ENCODE results near the gene MEGF8.

MEGF8 gene

DNA sequence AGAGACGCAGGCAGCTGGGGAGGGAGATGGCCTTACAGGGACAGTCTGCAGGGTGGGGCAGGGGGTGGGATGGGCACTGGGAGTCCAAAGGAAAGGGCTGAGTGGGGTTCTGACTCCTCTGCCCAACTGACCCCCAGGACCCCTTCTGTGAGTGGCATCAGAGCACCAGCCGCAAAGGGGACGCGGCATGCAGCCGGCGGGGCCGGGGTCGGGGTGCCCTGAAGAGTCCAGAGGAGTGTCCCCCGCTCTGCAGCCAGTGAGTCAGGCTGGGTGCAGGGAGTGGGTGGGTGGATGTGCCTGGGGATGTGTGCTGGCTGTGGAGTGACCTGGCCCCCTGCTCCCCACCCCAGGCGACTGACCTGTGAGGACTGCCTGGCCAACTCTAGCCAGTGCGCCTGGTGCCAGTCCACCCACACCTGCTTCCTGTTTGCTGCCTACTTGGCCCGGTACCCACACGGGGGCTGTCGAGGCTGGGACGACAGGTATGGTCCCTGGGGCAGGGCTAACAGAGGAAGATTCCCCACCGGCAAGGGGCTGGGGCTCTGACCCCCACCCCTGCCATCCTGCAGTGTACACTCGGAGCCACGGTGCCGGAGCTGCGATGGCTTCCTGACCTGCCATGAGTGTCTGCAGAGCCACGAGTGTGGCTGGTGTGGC lies 25.8 kb downstream of the MEGF8 start:
- H3K4me3 ChIP-seq (ENCODE audit: low read depth, low read length): no peak overlapping the region
- DNase-seq (ENCODE audit: low read depth): no peak
- TF ChIP-seq, protein P1, sequence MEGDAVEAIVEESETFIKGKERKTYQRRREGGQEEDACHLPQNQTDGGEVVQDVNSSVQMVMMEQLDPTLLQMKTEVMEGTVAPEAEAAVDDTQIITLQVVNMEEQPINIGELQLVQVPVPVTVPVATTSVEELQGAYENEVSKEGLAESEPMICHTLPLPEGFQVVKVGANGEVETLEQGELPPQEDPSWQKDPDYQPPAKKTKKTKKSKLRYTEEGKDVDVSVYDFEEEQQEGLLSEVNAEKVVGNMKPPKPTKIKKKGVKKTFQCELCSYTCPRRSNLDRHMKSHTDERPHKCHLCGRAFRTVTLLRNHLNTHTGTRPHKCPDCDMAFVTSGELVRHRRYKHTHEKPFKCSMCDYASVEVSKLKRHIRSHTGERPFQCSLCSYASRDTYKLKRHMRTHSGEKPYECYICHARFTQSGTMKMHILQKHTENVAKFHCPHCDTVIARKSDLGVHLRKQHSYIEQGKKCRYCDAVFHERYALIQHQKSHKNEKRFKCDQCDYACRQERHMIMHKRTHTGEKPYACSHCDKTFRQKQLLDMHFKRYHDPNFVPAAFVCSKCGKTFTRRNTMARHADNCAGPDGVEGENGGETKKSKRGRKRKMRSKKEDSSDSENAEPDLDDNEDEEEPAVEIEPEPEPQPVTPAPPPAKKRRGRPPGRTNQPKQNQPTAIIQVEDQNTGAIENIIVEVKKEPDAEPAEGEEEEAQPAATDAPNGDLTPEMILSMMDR (IDR thresholded peaks at IDR 0.05; ENCODE audit: low read depth, low read length, missing control alignments): no peak

DNA sequence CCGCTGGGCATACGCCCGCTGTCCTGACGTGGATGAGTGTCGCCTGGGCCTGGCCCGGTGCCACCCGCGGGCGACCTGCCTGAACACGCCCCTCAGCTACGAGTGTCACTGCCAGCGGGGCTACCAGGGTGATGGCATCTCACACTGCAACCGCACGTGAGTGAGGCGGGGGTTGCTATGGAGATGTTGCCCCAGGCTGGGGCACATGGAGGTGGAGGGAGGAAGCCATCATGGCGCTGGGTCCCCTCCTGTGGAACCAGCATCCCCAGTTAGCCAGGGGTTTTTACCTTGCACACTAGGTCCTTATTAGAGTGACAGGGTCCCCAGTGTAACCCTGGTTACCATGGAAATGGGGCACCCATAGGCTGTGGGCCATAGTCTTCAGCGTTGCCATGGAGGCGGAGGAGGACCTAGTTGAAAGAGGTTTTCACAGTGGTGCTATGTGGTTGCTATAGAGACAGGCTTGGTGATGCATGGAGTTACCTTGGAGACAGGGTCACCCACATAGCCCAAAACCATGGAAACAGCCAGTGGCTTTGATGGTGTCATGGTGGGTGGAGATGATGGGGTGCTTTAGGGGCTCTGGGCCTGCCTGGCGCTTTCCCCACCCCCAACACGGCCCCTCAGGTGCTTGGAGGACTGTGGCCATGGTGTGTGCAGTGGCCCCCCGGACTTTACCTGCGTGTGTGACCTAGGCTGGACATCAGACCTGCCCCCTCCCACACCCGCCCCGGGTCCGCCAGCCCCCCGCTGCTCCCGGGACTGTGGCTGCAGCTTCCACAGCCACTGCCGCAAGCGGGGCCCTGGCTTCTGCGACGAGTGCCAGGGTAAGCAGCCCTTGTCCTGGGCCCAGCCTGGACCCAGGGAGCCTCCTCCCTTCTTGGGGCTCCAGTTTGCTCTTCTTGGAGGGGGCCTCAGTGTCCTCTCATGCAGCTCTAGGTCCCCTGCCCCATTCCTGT lies 27.1 kb downstream of the MEGF8 start:
- no peak for DNase-seq (ENCODE audit: low read depth)
- TF ChIP-seq, protein P1 (IDR thresholded peaks at IDR 0.05; ENCODE audit: low read depth, low read length, missing control alignments): no peak
- no peak overlapping the region for H3K4me3 ChIP-seq (ENCODE audit: low read depth, low read length)

DNA sequence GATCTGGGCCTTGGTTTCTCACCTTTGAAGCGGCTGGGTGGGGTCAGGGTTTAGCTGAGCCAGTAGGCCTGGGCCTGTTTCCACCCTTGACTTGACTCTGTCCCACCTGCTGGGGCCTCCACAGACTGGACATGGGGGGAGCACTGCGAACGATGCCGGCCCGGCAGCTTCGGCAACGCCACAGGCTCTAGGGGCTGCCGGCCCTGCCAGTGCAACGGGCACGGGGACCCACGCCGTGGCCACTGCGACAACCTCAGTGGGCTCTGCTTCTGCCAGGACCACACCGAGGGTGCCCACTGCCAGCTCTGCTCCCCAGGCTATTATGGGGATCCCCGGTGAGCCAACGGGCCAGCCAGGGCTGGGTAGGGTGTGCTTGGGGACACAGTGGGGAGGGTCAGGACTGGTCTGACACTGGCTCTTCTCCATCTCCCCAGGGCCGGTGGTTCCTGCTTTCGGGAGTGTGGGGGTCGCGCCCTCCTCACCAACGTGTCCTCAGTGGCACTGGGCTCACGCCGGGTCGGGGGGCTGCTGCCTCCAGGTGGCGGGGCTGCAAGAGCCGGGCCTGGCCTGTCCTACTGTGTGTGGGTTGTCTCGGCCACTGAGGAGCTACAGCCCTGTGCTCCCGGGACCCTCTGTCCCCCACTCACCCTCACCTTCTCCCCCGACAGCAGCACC lies 28.0 kb downstream of the MEGF8 start:
- TF ChIP-seq, protein P1 (IDR thresholded peaks at IDR 0.05; ENCODE audit: low read depth, low read length, missing control alignments): no peak
- H3K4me3 ChIP-seq (ENCODE audit: low read depth, low read length): no peak overlapping the region
- no peak for DNase-seq (ENCODE audit: low read depth)

DNA sequence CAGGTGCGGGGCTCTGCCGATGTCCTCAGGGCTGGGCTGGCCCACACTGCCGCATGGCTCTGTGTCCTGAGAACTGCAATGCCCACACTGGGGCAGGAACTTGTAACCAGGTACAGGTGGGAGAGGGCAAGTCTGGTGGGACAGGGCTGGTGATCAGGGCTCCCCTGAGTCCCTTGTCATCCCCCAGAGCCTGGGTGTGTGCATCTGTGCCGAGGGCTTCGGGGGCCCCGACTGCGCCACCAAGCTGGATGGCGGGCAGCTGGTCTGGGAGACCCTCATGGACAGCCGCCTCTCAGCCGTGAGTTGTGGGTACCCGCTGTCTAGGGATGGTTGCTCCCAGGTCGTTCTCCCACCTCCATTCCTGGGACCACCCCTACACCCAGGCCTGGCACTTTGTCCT lies 30.5 kb downstream of the MEGF8 start:
- H3K4me3 ChIP-seq (ENCODE audit: low read depth, low read length): no peak overlapping the region
- DNase-seq (ENCODE audit: low read depth): no peak
- TF ChIP-seq, protein P1 (IDR thresholded peaks at IDR 0.05; ENCODE audit: low read depth, low read length, missing control alignments): no peak

DNA sequence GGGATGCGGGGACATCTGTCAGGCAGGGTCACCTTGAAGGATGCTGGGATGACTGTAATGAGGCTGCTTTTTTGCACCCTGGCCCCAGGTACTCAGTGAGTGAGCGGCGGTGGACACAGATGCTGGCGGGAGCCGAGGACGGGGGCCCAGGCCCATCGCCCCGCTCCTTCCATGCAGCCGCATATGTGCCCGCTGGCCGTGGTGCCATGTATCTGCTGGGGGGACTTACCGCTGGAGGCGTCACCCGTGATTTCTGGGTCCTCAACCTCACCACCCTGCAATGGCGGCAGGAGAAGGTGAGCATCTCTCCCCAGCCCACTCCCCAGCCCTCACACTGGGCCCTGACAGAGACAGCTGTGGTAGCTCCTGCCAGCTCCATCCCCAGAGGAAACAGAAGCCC lies 31.3 kb downstream of the MEGF8 start:
- TF ChIP-seq, protein P1 (IDR thresholded peaks at IDR 0.05; ENCODE audit: low read depth, low read length, missing control alignments): no peak
- no peak overlapping the region for H3K4me3 ChIP-seq (ENCODE audit: low read depth, low read length)
- DNase-seq (ENCODE audit: low read depth): no peak

DNA sequence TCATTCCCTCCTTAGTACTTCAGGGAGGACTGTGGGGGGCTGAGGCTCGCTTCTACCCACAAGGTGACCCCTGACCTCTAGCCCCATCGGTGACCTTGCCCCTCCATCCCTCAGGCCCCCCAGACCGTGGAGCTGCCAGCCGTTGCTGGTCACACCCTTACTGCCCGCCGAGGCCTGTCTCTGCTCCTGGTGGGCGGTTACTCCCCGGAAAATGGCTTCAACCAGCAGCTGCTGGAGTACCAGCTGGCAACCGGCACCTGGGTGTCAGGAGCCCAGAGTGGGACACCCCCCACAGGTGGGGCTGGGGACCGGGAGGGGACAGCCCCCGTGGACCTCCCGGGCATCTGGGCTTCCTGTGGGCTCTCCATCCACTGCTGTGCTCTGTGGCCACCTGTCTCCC lies 31.9 kb downstream of the MEGF8 start:
- TF ChIP-seq, protein P1 (IDR thresholded peaks at IDR 0.05; ENCODE audit: low read depth, low read length, missing control alignments): no peak
- no peak overlapping the region for H3K4me3 ChIP-seq (ENCODE audit: low read depth, low read length)
- DNase-seq (ENCODE audit: low read depth): no peak

Measured in GM12864 (cell line).